ENCODE measurements around the gene SCP2.

GRCh38 chr1:53060579-53060978, 133.5 kb downstream of the SCP2 start:
- TF ChIP-seq, protein P1, sequence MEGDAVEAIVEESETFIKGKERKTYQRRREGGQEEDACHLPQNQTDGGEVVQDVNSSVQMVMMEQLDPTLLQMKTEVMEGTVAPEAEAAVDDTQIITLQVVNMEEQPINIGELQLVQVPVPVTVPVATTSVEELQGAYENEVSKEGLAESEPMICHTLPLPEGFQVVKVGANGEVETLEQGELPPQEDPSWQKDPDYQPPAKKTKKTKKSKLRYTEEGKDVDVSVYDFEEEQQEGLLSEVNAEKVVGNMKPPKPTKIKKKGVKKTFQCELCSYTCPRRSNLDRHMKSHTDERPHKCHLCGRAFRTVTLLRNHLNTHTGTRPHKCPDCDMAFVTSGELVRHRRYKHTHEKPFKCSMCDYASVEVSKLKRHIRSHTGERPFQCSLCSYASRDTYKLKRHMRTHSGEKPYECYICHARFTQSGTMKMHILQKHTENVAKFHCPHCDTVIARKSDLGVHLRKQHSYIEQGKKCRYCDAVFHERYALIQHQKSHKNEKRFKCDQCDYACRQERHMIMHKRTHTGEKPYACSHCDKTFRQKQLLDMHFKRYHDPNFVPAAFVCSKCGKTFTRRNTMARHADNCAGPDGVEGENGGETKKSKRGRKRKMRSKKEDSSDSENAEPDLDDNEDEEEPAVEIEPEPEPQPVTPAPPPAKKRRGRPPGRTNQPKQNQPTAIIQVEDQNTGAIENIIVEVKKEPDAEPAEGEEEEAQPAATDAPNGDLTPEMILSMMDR (IDR thresholded peaks at IDR 0.05), result no peak
- no peak for TF ChIP-seq POLR2A (IDR thresholded peaks at IDR 0.05)
- no peak for TF ChIP-seq EP300 (IDR thresholded peaks at IDR 0.05; ENCODE audit: low read depth)
- no peak for TF ChIP-seq POLR2AphosphoS5 (IDR thresholded peaks at IDR 0.05)
